ENCODE measurements around the gene GABRD. TPM values are rescaled to one million over a fixed set of nuclear protein-coding genes. Genes with fewer than 3 reads are reported as not detected.
A peak's percentile ranks its signal among the peaks of the same experiment; 100 is the strongest.

GABRD gene
- total RNA-seq, 1 donor from 2014 or later: 0.41 TPM

DNA sequence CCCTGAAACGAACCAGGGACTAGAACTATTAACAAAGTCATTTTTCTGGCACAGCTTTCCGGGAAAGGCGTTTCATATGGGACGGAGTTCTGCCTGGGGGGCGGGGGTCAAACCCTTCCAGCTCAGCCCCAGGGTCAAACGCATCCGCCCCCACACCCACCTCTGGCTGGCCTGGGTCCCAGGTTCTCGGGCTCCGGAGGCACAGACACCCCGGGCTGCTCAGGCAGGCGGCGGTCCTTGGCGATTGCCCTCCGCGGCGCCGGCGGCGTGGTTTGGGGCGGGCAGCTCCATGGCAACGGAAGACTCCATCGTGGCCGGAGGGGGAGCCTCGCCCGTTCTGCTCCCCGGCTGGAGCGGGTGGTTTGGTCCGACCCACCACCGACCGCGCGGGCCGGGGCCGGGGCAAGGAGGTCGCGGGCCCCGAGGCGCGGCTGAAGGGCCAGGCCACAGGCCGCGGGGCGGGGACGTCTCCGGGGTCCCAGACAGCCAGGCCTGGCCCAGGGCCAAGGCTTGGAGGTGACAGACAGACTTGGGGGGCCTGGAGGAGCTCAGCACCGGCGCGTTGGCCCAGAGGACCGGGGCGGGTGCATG, 15.5 kb upstream of the GABRD start, which contains the start of gene CFAP74:
TSS of gene CFAP74 (minus strand) at position 246 of the 591 bp plus-strand sequence. CDS start 12,830 bp downstream, outside the sequence.
- intact Hi-C loops (cut with micrococcal nuclease): no loop called here
- Histone ChIP-seq H3K27me3 (ENCODE audit: low read depth) (peaks cover 99% of the 10 kb centered on the region), H3K9me3 (replicated peaks) (no peaks in the 10 kb centered on the region), H3K36me3 (no peaks in the 10 kb centered on the region), H3K4me1 (peaks cover 6% of the 10 kb centered on the region), H3K27ac (replicated peaks) (no peak within 1 kb of the TSS), H3K4me3 (peak within 1 kb of the TSS; percentile 17)
- DNase-seq: no peak
- TF ChIP-seq, protein P1, sequence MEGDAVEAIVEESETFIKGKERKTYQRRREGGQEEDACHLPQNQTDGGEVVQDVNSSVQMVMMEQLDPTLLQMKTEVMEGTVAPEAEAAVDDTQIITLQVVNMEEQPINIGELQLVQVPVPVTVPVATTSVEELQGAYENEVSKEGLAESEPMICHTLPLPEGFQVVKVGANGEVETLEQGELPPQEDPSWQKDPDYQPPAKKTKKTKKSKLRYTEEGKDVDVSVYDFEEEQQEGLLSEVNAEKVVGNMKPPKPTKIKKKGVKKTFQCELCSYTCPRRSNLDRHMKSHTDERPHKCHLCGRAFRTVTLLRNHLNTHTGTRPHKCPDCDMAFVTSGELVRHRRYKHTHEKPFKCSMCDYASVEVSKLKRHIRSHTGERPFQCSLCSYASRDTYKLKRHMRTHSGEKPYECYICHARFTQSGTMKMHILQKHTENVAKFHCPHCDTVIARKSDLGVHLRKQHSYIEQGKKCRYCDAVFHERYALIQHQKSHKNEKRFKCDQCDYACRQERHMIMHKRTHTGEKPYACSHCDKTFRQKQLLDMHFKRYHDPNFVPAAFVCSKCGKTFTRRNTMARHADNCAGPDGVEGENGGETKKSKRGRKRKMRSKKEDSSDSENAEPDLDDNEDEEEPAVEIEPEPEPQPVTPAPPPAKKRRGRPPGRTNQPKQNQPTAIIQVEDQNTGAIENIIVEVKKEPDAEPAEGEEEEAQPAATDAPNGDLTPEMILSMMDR (IDR thresholded peaks at IDR 0.05; ENCODE audit: borderline replicate concordance): no peak

DNA sequence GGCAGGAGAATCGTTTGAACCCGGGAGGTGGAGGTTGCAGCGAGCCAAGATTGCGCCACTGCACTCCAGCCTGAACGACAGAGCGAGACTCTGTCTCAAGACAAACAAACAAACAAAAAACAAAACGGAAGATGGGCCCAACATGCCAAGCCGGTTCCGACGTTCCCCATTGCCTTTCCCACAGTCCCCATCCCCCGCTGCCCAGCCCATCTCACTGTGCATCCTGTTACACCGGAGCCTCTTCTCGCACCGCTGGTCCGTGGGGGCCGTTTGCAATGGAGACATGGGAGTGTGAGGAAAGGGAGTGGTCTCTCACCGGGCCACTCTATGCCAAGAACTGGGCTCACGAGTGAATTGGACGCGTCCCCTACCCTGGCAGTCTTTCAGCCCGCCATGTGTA, 14.3 kb upstream of the GABRD start:
- no peak for DNase-seq
- intact Hi-C loops (cut with micrococcal nuclease): no loop called here
- TF ChIP-seq, protein P1 (IDR thresholded peaks at IDR 0.05; ENCODE audit: borderline replicate concordance): no peak
- Histone ChIP-seq H3K9me3 (replicated peaks) (no peaks in the 10 kb centered on the region), H3K27ac (replicated peaks) (no peak overlapping the region), H3K27me3 (ENCODE audit: low read depth) (peaks cover 100% of the 10 kb centered on the region), H3K4me3 (no peak overlapping the region), H3K4me1 (peaks cover 6% of the 10 kb centered on the region), H3K36me3 (no peaks in the 10 kb centered on the region)

DNA sequence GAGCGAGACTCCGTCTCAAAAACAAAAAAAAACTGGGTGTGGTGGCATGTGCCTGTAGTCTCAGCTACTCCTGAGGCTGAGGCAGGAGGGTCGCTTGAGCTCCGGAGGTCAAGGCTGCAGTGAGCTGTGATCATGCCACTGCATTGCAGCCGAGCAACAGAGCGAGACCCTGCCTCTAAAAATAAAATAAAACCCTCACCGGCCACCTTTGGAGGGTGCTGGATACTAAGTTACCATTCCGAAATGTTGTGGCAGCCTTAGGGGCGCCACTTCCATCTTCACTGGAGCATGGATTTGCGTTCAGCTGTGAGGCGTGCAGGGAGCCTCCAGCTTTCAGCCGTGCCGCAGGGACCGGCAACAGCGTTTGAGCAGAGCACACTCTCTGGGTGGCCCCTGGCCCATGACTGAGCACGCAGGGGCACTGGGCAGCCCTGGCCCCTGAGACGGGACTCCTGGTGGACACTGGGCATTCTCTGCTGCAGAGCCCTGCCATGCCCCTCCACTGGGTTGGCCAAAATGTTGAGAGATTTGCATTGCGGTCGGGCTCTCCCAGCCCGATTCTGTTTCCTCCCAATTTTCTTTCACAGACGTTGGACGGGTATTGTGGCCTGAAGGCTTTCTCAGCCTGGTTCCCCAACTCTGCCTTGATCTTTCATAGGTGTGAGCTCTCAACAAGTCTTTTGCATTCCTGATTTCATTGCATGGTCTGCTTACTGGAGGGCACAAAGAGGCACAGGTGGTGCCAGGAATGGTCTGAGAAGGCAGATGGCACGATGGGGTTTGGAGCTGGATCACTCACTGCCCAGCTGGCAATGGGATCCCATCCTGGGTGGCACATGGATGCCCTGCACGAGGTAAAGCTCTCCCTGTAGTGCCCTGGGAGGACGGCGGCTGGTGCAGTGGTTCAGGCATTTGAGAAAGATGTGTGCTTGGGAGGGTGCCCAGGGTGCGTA, 9.8 kb upstream of the GABRD start:
- Histone ChIP-seq H3K36me3 (no peaks in the 10 kb centered on the region), H3K4me1 (no peaks in the 10 kb centered on the region), H3K27ac (replicated peaks) (no peak overlapping the region), H3K9me3 (replicated peaks) (no peaks in the 10 kb centered on the region), H3K4me3 (no peak overlapping the region), H3K27me3 (ENCODE audit: low read depth) (peaks cover 99% of the 10 kb centered on the region)
- no peak for DNase-seq
- intact Hi-C loops (cut with micrococcal nuclease): no loop called here
- TF ChIP-seq, protein P1 (IDR thresholded peaks at IDR 0.05; ENCODE audit: borderline replicate concordance): no peak

DNA sequence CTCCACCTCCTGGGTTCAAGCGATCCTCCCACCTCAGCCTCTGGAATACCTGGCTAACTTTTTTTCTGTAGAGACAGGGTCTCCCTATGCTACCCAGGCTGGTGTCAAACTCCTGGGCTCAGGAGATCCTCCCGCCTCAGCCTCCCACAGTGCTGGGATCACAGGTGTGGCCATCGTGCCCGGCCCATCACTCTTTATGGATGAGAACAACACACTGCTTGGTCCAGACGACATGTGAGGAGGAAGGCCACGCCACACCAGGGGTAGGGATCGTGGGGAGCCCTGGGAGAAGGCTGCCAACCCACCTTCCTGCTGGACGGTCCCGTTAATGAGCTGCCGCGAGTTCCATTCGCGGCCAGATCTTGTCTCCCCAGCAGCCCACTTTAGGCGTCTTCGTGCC, 5.0 kb upstream of the GABRD start:
- Histone ChIP-seq H3K4me3 (no peak overlapping the region), H3K27ac (replicated peaks) (no peak overlapping the region), H3K9me3 (replicated peaks) (no peaks in the 10 kb centered on the region), H3K27me3 (ENCODE audit: low read depth) (peaks cover 94% of the 10 kb centered on the region), H3K36me3 (no peaks in the 10 kb centered on the region), H3K4me1 (peaks cover 7% of the 10 kb centered on the region)
- intact Hi-C loops (cut with micrococcal nuclease): no loop called here
- TF ChIP-seq, protein P1 (IDR thresholded peaks at IDR 0.05; ENCODE audit: borderline replicate concordance): no peak
- DNase-seq: no peak

DNA sequence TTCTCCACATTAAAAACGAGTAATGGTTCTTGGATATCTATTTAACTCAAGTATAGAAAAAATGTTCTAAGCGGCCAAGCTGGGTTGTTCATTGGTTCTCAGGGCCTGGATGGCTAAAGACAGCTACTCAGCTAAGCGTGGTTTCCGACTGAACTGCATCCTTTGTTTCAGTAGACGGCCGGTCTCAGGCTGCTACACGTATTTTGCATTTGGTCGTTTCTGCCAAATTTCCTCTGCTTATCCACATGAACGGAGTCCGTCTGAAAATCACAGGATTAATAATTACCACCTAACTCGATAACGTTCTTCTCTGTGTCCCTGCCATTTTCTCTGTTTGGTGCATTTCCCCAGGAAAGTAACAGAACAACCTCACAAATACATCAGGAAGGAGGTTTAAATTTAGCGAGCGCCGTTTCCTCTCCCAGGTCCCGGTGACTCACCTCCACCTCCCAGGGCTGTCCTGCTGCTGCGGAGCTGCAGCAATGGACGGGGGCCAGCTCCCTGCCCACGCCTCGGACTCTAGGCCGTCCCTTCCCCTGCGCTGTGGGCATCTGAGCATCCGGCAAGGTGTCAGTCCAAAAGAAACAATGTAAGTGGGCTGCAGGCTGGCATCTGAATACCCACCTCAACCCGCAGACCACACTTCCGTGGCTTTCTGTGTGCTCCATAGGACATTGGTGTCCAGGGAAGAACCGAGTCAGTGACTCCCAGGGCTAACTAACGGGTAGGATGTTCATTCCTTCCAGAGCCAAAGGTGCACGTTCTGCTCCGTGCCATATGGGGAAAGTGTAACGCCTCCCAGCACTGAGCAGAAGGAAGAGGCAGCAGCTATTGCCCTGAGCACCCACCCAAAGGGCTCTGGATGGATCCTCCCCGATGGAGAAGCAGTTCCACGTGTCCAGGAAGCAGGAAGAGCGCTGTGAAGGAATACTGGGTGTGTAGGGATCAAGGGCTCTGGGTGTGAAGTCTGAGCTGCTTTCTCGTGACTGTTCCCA, 4.1 kb upstream of the GABRD start:
- intact Hi-C loops (cut with micrococcal nuclease): no loop called here
- no peak for DNase-seq
- Histone ChIP-seq H3K4me1 (peaks cover 13% of the 10 kb centered on the region), H3K9me3 (replicated peaks) (no peaks in the 10 kb centered on the region), H3K36me3 (no peaks in the 10 kb centered on the region), H3K27ac (replicated peaks) (no peak overlapping the region), H3K4me3 (no peak overlapping the region), H3K27me3 (ENCODE audit: low read depth) (peaks cover 94% of the 10 kb centered on the region)
- TF ChIP-seq, protein P1 (IDR thresholded peaks at IDR 0.05; ENCODE audit: borderline replicate concordance): no peak

Data from left ventricle myocardium inferior (tissue), 1 donor.